Endodermal cell (in vitro differentiated cells): ENCODE measurements around the gene PBXIP1. TPM values are rescaled to one million over a fixed set of nuclear protein-coding genes. Genes with fewer than 3 reads are reported as not detected.
"Not testable (repeated sequence)": the region's sequence is repeated elsewhere in the genome, so short reads cannot be mapped to it uniquely, and the experiment has no call there.

Experiments
- DNase-seq: peaks from one replicate; pipeline ENCODE4 v3.0.0-alpha.2; 2017
- H3K27ac ChIP-seq: 2 replicates; pipeline ENCODE4 v1.5.1; 2013; ENCODE audit warnings: mild to moderate bottlenecking, low read depth, low read length, moderate library complexity
- H3K27me3 ChIP-seq: 2 replicates; pipeline ENCODE4 v1.6.1; 2013; ENCODE audit warnings: mild to moderate bottlenecking, low read length, moderate library complexity; ENCODE audit not compliant: insufficient read depth, control insufficient read depth, poor library complexity, severe bottlenecking
- H3K36me3 ChIP-seq: 2 replicates; pipeline ENCODE4 v1.7.0; 2013; ENCODE audit warnings: mild to moderate bottlenecking, low read length, moderate library complexity; ENCODE audit not compliant: control insufficient read depth, insufficient read depth
- H3K4me1 ChIP-seq: one replicate; pipeline ENCODE4 v1.7.0; 2013; ENCODE audit warnings: low read length; ENCODE audit not compliant: control insufficient read depth, insufficient read depth
- H3K4me3 ChIP-seq: 2 replicates; pipeline ENCODE4 v1.5.1; 2013; ENCODE audit warnings: mild to moderate bottlenecking, low read length, moderate library complexity
- H3K9ac ChIP-seq: 2 replicates; pipeline ENCODE4 v1.6.1; 2013; ENCODE audit warnings: mild to moderate bottlenecking, low read length, moderate library complexity; ENCODE audit not compliant: poor library complexity, severe bottlenecking; ENCODE audit errors: extremely low read depth
- H3K9me3 ChIP-seq: 2 replicates; pipeline ENCODE4 v1.6.1; 2013; ENCODE audit warnings: mild to moderate bottlenecking, low read length, moderate library complexity; ENCODE audit not compliant: control insufficient read depth
- H3K27ac Mint-ChIP-seq: 2 replicates; pipeline ENCODE4 v1.8.0; 2020; ENCODE audit warnings: mixed read lengths
- H3K27me3 Mint-ChIP-seq: 2 replicates; pipeline ENCODE4 v1.8.0; 2021; ENCODE audit warnings: mild to moderate bottlenecking, mixed read lengths; ENCODE audit not compliant: insufficient read depth
- H3K36me3 Mint-ChIP-seq: 2 replicates; pipeline ENCODE4 v1.8.0; 2020; ENCODE audit warnings: low read depth, mixed read lengths
- H3K4me1 Mint-ChIP-seq: 2 replicates; pipeline ENCODE4 v1.8.0; 2020; ENCODE audit warnings: mixed read lengths
- H3K4me3 Mint-ChIP-seq: 2 replicates; pipeline ENCODE4 v1.8.0; 2020; ENCODE audit warnings: mild to moderate bottlenecking, moderate library complexity, mixed read lengths
- H3K9me3 Mint-ChIP-seq: 2 replicates; pipeline ENCODE4 v1.8.0; 2020; ENCODE audit warnings: mild to moderate bottlenecking, mixed read lengths
- CTCF ChIP-seq: fragments of 200-600 bp; sonication (generic); conservative IDR thresholded peaks from 2 replicates; pipeline ENCODE4 v1.5.0; 2021; ENCODE audit warnings: antibody characterized with exemption, mild to moderate bottlenecking
- WGBS, 2 experiments: methylation state at CpG; one replicate each; pipeline versions ENCODE4 v1.1.5 to v1.1.7; 2013; ENCODE audit warnings: missing lambda C conversion rate in 2 of 2, mixed read lengths in 1 of 2; ENCODE audit not compliant: insufficient coverage in 1 of 2, insufficient read length in 1 of 2; 5-methylcytosine and 5-hydroxymethylcytosine counted together
- total RNA-seq, 2 donors: library from RNA; stranded (reverse); fragmentation: NEBNext Ultra II Directional in 1 of 2; extraction: Animal tissue kit (Norgen Biotek cat#: 25700) in 1 of 2; gene quantifications; 2 replicates in 1 of 2; 3 replicates in 1 of 2; pipeline ENCODE4 v1.2.1, GENCODE V29; 2021

The PBXIP1 gene
- total RNA-seq, 2 donors from 2014 or later = 42.5 to 61.3 TPM

- H3K27ac Mint-ChIP-seq, H3K4me3 ChIP-seq: not testable (repeated sequence)
Observed at GRCh38 chr1:154995301-154995983, 39.5 kb upstream of the PBXIP1 start.

GRCh38 chr1:154994591-154994990 lies 38.7 kb upstream of the PBXIP1 start:
- H3K9me3 ChIP-seq = no peaks in the 10 kb centered on the region
- H3K4me1 Mint-ChIP-seq = peaks cover 7% of the 10 kb centered on the region
- no peaks in the 10 kb centered on the region for H3K4me1 ChIP-seq
- H3K9me3 Mint-ChIP-seq = no peaks in the 10 kb centered on the region
- 91 to 97% methylated on average over 1 to 3 of the region's 3 CpGs for WGBS, 2 experiments
- no peak overlapping the region for H3K9ac ChIP-seq
- TF ChIP-seq CTCF = no peak
- peaks cover 10% of the 10 kb centered on the region for H3K36me3 ChIP-seq
- H3K27ac ChIP-seq = no peak overlapping the region
- H3K4me3 Mint-ChIP-seq = no peak overlapping the region
- peak overlapping the region; percentile 33 for H3K27ac Mint-ChIP-seq
- DNase-seq = no peak
- H3K4me3 ChIP-seq = no peak overlapping the region
- H3K27me3 Mint-ChIP-seq = peaks cover 6% of the 10 kb centered on the region
- H3K27me3 ChIP-seq = no peaks in the 10 kb centered on the region
- H3K36me3 Mint-ChIP-seq = peaks cover 10% of the 10 kb centered on the region

More at GRCh38 chr1:154995301-154995983, 39.5 kb upstream of the PBXIP1 start:
- not testable (repeated sequence) for H3K4me1 ChIP-seq, H3K36me3 ChIP-seq, H3K27me3 Mint-ChIP-seq, H3K27me3 ChIP-seq, H3K9ac ChIP-seq, H3K27ac ChIP-seq, H3K36me3 Mint-ChIP-seq, H3K9me3 ChIP-seq, H3K4me1 Mint-ChIP-seq, H3K9me3 Mint-ChIP-seq, H3K4me3 Mint-ChIP-seq
- peak; percentile 83 for DNase-seq
- WGBS, 2 experiments = 74 to 93% methylated on average over 3 to 10 of the region's 13 CpGs
- peak; percentile 68 for TF ChIP-seq CTCF

GRCh38 chr1:154994269-154994587 lies 38.3 kb upstream of the PBXIP1 start:
- Histone ChIP-seq H3K4me1 (no peaks in the 10 kb centered on the region), H3K9ac (no peak overlapping the region), H3K9me3 (no peaks in the 10 kb centered on the region), H3K36me3 (peaks cover 13% of the 10 kb centered on the region), H3K4me3 (no peak overlapping the region), H3K27me3 (no peaks in the 10 kb centered on the region), H3K27ac (no peak overlapping the region)
- Mint-ChIP-seq H3K4me1 (peaks cover 7% of the 10 kb centered on the region), H3K27me3 (peaks cover 6% of the 10 kb centered on the region), H3K36me3 (peaks cover 12% of the 10 kb centered on the region), H3K9me3 (no peaks in the 10 kb centered on the region), H3K4me3 (no peak overlapping the region), H3K27ac (peak overlapping the region; percentile 33)
- TF ChIP-seq CTCF = no peak
- WGBS, 2 experiments = 82 to 92% methylated on average over 1 of the region's 1 CpG
- DNase-seq = no peak
